B cell (primary cell): Measurements from ENCODE around the gene CNOT4. TPM values are rescaled to one million over a fixed set of nuclear protein-coding genes. Genes with fewer than 3 reads are reported as not detected.
A peak's percentile ranks its signal among the peaks of the same experiment; 100 is the strongest.

Experiments
- ATAC-seq: fragments of 200-7000 bp; cut with Tn5 transposase; one replicate; pipeline ENCODE4 v1.10.0; 2021; ENCODE audit warnings: low read depth, mild to moderate bottlenecking, moderate number of reproducible peaks, moderate library complexity
- CTCF ChIA-PET: fragments of 350-600 bp; sonication (Branson Sonifier 250); formaldehyde crosslinking; loops from one replicate; lab custom pipeline; 2021; ENCODE audit warnings: antibody characterized with exemption, inconsistent platforms; lab: Charles Lee
- POLR2A ChIA-PET: fragments of 350-600 bp; sonication (Branson Sonifier 250); formaldehyde crosslinking; loops from one replicate; lab custom pipeline; 2021; ENCODE audit warnings: antibody characterized with exemption; lab: Charles Lee
- DNase-seq: peaks from one replicate; pipeline ENCODE4 v3.0.0; 2013
- H2AFZ ChIP-seq: 2 replicates; pipeline ENCODE4 v1.6.1; 2012; ENCODE audit warnings: mild to moderate bottlenecking, low read depth, low read length; ENCODE audit not compliant: insufficient read depth, poor library complexity, severe bottlenecking
- H3K27ac ChIP-seq, 2 donors: 1 replicate in 1 of 2; 2 replicates in 1 of 2; pipeline ENCODE4 v1.5.1; 2012 to 2013; ENCODE audit warnings: low read length in 2 of 2, mild to moderate bottlenecking in 2 of 2, moderate library complexity in 1 of 2
- H3K27me3 ChIP-seq, 4 experiments: fragments of 200-600 bp in 1 of 4; sonication (generic) in 1 of 4; replicated peaks in 1 of 4; 1 replicate in 2 of 4; 2 replicates in 2 of 4; pipeline versions ENCODE4 v1.6.1 to v1.7.0; 2013 to 2016; ENCODE audit warnings: low read length in 3 of 4, mild to moderate bottlenecking in 2 of 4, mixed read lengths in 1 of 4, moderate library complexity in 1 of 4; ENCODE audit not compliant: insufficient read depth in 4 of 4, control insufficient read depth in 3 of 4; ENCODE audit errors: control extremely low read depth in 1 of 4
- H3K36me3 ChIP-seq, 2 experiments: replicated peaks in 1 of 2; 1 replicate in 1 of 2; 2 replicates in 1 of 2; pipeline versions ENCODE4 v1.6.1 to v1.7.1; 2013; ENCODE audit warnings: low read length in 1 of 2; ENCODE audit not compliant: insufficient read depth in 2 of 2, control insufficient read depth in 1 of 2; ENCODE audit errors: control extremely low read depth in 1 of 2, extremely low read depth in 1 of 2
- H3K4me1 ChIP-seq, 2 donors: fragments of 200-600 bp in 1 of 2; sonication (generic) in 1 of 2; 1 replicate in 1 of 2; 2 replicates in 1 of 2; pipeline versions ENCODE4 v1.5.1 to v1.6.1; 2013 to 2017; ENCODE audit warnings: low read length in 2 of 2; ENCODE audit not compliant: control insufficient read depth in 2 of 2, insufficient read depth in 2 of 2
- H3K4me2 ChIP-seq: replicated peaks from 2 replicates; pipeline ENCODE3; 2012; ENCODE audit warnings: mild to moderate bottlenecking, low read depth, low read length; ENCODE audit not compliant: poor library complexity, severe bottlenecking
- H3K4me3 ChIP-seq, 5 experiments: fragments of 200-600 bp in 1 of 5; sonication (generic) in 1 of 5; 1 replicate in 3 of 5; 2 replicates in 2 of 5; pipeline versions ENCODE4 v1.5.1 to v1.7.0; 2011 to 2016; ENCODE audit warnings: low read length in 4 of 5, mild to moderate bottlenecking in 4 of 5, low read depth in 2 of 5, control low read depth in 1 of 5, moderate library complexity in 1 of 5; ENCODE audit not compliant: insufficient read depth in 1 of 5; ENCODE audit errors: control extremely low read depth in 1 of 5, extremely low read depth in 1 of 5
- H3K79me2 ChIP-seq: fragments of 200-600 bp; sonication (generic); one replicate; pipeline ENCODE4 v1.6.0; 2016; ENCODE audit warnings: low read length; ENCODE audit not compliant: control insufficient read depth, insufficient read depth
- H3K9ac ChIP-seq: fragments of 200-600 bp; sonication (generic); 2 replicates; pipeline ENCODE4 v1.6.1; 2017; ENCODE audit warnings: mild to moderate bottlenecking, low read length, moderate library complexity
- H3K9me3 ChIP-seq, 3 donors: one replicate each; pipeline versions ENCODE4 v1.6.1 to v1.7.1; 2013; ENCODE audit warnings: low read length in 2 of 3; ENCODE audit not compliant: control insufficient read depth in 2 of 3, insufficient read depth in 1 of 3; ENCODE audit errors: control extremely low read depth in 1 of 3
- H4K20me1 ChIP-seq: 2 replicates; pipeline ENCODE4 v1.6.0; 2012; ENCODE audit warnings: mild to moderate bottlenecking, low read length; ENCODE audit not compliant: insufficient read depth, control insufficient read depth, poor library complexity, severe bottlenecking
- H3K27ac Mint-ChIP-seq: one replicate; pipeline ENCODE4 v1.8.0; 2021; ENCODE audit warnings: mixed read lengths
- H3K27me3 Mint-ChIP-seq: one replicate; pipeline ENCODE4 v1.8.0; 2021; ENCODE audit warnings: mixed read lengths
- H3K4me1 Mint-ChIP-seq: one replicate; pipeline ENCODE4 v1.8.0; 2021; ENCODE audit warnings: mixed read lengths
- H3K4me3 Mint-ChIP-seq: one replicate; pipeline ENCODE4 v1.8.0; 2021; ENCODE audit warnings: mixed read lengths
- H3K9me3 Mint-ChIP-seq: one replicate; pipeline ENCODE4 v1.8.0; 2022; ENCODE audit warnings: mixed read lengths; ENCODE audit not compliant: insufficient read depth
- EZH2 ChIP-seq: IDR thresholded peaks from 2 replicates; pipeline ENCODE4 v1.6.1; 2012; ENCODE audit warnings: borderline replicate concordance, low read depth, mild to moderate bottlenecking, moderate library complexity, low read length; ENCODE audit not compliant: insufficient read depth, poor library complexity, severe bottlenecking
- WGBS: methylation state at CpG from one replicate; pipeline ENCODE4 v1.1.5; 2013; ENCODE audit warnings: missing lambda C conversion rate; ENCODE audit not compliant: insufficient coverage; 5-methylcytosine and 5-hydroxymethylcytosine counted together
- intact Hi-C: fragments of 100-400 bp; cut with micrococcal nuclease; formaldehyde crosslinking; loops from one replicate; pipeline ENCODE4 v1.10.0; 2022
- polyA plus RNA-seq: library from polyadenylated mRNA; depleted of rRNA; stranded (reverse); fragments of >200 nt; gene quantifications from 2 replicates; pipeline ENCODE4 v1.2.3, GENCODE V29; 2012
- total RNA-seq, 2 donors: library from RNA; stranded (reverse); fragments of 120-200 nt in 1 of 2; gene quantifications; 1 replicate in 1 of 2; 2 replicates in 1 of 2; pipeline versions ENCODE4 v1.2.3 to v1.2.4, GENCODE V29; 2013 to 2022
- TF ChIP-seq, protein P1 (sequence below): fragments of 200-600 bp; IDR thresholded peaks from one replicate; pipeline ENCODE4 v1.8.0; 2022; ENCODE audit warnings: antibody characterized with exemption, mild to moderate bottlenecking

The CNOT4 gene
- total and polyA plus RNA-seq, 2 donors (not counting 1 experiment from before 2014, with no cell fraction given) = 9.8 to 52.1 TPM

DNA sequence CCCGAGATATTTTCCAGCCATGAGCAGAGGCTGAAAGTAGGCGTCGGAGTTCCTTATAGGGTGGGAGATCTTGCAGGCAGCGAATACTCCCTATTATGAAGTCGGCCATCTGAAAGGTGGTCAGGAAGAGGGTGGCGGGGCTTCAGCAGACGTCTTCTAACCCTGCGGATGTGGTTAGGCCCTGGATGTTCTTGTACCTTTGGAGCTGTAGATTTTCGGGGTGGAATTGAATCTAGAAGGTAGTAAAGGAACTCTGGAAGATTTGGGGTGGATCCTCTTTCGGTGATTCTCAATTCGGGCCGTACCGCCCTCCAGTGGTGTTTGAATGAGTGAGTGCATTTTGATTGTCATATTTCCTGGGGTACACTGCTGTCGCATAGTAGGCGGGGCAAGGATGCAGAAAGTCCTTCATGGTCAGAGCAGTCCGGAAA is 48.5 kb upstream of the CNOT4 start:
- no peak overlapping the region for H3K4me3 Mint-ChIP-seq
- peak; percentile 83 for DNase-seq
- WGBS = under 1% methylated on average over 16 of the region's 16 CpGs
- H4K20me1 ChIP-seq = no peaks in the 10 kb centered on the region
- peak overlapping the region; percentile 77 to 100 (median 97) for H3K4me3 ChIP-seq
- H3K36me3 ChIP-seq = no peaks in the 10 kb centered on the region
- H3K9me3 Mint-ChIP-seq = no peaks in the 10 kb centered on the region
- H2AFZ ChIP-seq = peak overlapping the region; percentile 99
- peaks cover 5% of the 10 kb centered on the region for H3K27me3 Mint-ChIP-seq
- no peak overlapping the region for H3K27ac Mint-ChIP-seq
- CTCF ChIA-PET = interaction anchor here (1.1 kb wide), 1 partner anchor 49 kb away, joined by 4 read pairs; the partner anchor contains the start of gene CNOT4
- H3K9me3 ChIP-seq = no peaks in the 10 kb centered on the region
- no peak for TF ChIP-seq EZH2
- TF ChIP-seq, protein P1, sequence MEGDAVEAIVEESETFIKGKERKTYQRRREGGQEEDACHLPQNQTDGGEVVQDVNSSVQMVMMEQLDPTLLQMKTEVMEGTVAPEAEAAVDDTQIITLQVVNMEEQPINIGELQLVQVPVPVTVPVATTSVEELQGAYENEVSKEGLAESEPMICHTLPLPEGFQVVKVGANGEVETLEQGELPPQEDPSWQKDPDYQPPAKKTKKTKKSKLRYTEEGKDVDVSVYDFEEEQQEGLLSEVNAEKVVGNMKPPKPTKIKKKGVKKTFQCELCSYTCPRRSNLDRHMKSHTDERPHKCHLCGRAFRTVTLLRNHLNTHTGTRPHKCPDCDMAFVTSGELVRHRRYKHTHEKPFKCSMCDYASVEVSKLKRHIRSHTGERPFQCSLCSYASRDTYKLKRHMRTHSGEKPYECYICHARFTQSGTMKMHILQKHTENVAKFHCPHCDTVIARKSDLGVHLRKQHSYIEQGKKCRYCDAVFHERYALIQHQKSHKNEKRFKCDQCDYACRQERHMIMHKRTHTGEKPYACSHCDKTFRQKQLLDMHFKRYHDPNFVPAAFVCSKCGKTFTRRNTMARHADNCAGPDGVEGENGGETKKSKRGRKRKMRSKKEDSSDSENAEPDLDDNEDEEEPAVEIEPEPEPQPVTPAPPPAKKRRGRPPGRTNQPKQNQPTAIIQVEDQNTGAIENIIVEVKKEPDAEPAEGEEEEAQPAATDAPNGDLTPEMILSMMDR = peak; percentile 70
- H3K4me2 ChIP-seq = peak overlapping the region; percentile 92
- POLR2A ChIA-PET = no interaction called here
- H3K27ac ChIP-seq = peak overlapping the region; percentile 95 to 98
- peaks cover 14% of the 10 kb centered on the region for H3K4me1 Mint-ChIP-seq
- H3K79me2 ChIP-seq = peaks cover 48% of the 10 kb centered on the region
- intact Hi-C loops = loop anchor here (1.0 to 5.0 kb wide), 4 partner anchors 143 to 1431 kb away; partner anchors contain the start of genes LRGUK, MTPN and SLC35B4
- no peaks in the 10 kb centered on the region for H3K27me3 ChIP-seq
- H3K9ac ChIP-seq = peak overlapping the region; percentile 90
- ATAC-seq = peak; percentile 63
- H3K4me1 ChIP-seq = peaks cover 3 to 6% of the 10 kb centered on the region in 2 donors
